ENCODE measurements around the gene ARL15. TPM values are rescaled to one million over a fixed set of nuclear protein-coding genes. Genes with fewer than 3 reads are reported as not detected.

ARL15 gene
- total RNA-seq, 3 donors from 2014 or later, result 29.0 to 65.0 (median 42.9) TPM

DNA sequence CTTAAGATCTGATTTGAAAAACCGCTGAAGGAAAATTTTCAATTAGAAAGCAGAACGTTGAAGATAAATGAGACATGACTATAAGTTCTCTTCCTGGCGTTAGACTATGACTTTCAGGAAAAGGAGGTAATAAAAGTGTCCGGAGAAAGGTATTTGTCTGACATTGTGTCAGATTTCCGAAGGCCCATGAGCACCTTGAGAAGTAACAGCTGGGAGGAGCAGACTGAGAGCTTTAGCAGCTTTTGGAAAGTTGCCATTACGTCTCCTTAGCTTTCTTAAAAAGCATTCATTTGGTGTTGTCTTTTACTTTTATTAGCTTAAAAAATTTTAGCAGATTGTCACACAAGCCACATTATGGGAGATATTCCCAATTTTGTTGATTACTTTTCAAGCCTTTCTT lies 386.4 kb downstream of the ARL15 start:
- intact Hi-C loops (cut with DNase I; ENCODE audit: low total_unique reads), result no loop called here
- Histone ChIP-seq H3K9me3 (no peaks in the 10 kb centered on the region), H3K27ac (no peak overlapping the region), H3K4me3 (no peak overlapping the region), H3K36me3 (no peaks in the 10 kb centered on the region), H3K27me3 (no peaks in the 10 kb centered on the region), H3K4me1 (no peaks in the 10 kb centered on the region)
- TF ChIP-seq POLR2A (IDR thresholded peaks at IDR 0.05), result no peak
- TF ChIP-seq, protein P1, sequence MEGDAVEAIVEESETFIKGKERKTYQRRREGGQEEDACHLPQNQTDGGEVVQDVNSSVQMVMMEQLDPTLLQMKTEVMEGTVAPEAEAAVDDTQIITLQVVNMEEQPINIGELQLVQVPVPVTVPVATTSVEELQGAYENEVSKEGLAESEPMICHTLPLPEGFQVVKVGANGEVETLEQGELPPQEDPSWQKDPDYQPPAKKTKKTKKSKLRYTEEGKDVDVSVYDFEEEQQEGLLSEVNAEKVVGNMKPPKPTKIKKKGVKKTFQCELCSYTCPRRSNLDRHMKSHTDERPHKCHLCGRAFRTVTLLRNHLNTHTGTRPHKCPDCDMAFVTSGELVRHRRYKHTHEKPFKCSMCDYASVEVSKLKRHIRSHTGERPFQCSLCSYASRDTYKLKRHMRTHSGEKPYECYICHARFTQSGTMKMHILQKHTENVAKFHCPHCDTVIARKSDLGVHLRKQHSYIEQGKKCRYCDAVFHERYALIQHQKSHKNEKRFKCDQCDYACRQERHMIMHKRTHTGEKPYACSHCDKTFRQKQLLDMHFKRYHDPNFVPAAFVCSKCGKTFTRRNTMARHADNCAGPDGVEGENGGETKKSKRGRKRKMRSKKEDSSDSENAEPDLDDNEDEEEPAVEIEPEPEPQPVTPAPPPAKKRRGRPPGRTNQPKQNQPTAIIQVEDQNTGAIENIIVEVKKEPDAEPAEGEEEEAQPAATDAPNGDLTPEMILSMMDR (IDR thresholded peaks at IDR 0.05), result no peak
- no peak for TF ChIP-seq POLR2AphosphoS5 (IDR thresholded peaks at IDR 0.05)
- DNase-seq (ENCODE audit: low spot score in 2 of 2), result no peak

DNA sequence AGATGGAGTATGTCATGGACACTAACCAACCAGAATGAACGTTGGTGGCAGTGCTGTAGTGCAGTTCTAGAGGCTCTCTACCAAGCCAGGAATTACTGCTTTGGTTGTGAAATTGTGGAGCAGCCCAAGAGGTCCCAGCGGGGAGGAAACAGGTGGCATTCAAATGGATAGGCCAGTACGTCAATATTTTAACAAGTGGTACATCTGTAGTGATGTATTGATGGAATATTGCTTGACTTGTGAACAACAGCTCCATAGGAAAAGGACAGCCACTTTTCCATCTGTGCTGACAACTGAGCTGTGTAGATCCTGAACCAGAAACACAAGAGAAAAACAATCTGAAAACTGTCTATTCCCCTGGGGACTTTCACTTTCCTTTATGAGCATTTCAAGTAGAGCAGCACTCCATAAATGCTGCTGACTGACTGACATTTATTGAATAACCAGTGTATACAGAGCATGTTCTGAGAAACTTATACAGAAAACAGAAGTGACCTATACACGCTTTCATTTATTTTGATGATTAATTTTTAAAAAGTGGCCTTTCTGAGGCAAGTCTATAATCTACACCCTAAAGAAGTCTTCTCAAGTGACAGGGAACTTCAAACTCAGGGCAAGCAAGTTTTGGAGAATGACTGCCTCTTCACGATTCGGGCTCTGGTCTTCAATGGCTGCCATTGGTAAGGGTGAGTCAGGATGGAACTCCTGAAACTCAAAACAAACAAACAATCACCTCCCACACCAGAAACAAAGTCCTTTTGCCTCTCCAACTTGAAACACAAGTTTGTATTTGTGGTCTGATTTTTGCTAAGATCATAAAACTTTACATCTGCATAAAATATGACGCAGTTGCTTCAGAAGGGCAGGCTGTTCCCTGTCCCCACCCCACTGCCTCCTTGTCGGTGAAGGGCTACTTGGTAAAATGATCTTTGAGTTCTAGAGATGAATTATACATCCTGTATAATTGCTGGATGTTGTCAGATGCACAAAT lies 387.6 kb downstream of the ARL15 start:
- H3K4me1 ChIP-seq, result no peaks in the 10 kb centered on the region
- H3K27ac ChIP-seq, result no peak overlapping the region
- no peak for DNase-seq (ENCODE audit: low spot score in 2 of 2)
- no peak overlapping the region for H3K4me3 ChIP-seq
- TF ChIP-seq, protein P1 (IDR thresholded peaks at IDR 0.05), result no peak
- no peak for TF ChIP-seq POLR2A (IDR thresholded peaks at IDR 0.05)
- no peak for TF ChIP-seq POLR2AphosphoS5 (IDR thresholded peaks at IDR 0.05)
- no peaks in the 10 kb centered on the region for H3K36me3 ChIP-seq
- intact Hi-C loops (cut with DNase I; ENCODE audit: low total_unique reads), result no loop called here
- no peaks in the 10 kb centered on the region for H3K27me3 ChIP-seq
- no peaks in the 10 kb centered on the region for H3K9me3 ChIP-seq

DNA sequence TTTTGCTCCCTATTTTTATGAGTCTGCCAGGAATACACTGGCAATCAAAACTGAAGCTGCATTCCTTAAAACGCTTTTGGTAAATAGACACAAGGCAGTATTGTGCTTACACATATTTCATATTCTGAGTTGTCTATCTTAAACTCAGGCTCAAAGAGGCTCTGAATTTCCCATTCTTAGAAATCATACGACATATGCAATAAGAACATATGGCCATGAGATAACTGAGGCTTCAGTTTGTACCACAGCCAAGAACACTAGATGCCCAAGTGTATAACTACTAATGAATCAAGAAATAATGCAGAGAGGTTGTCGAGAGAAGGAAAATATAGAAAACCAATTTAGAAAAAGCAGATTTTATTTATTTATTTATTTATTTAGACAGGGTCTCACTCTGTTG lies 392.5 kb downstream of the ARL15 start:
- H3K27me3 ChIP-seq, result no peaks in the 10 kb centered on the region
- intact Hi-C loops (cut with DNase I; ENCODE audit: low total_unique reads), result no loop called here
- H3K9me3 ChIP-seq, result no peaks in the 10 kb centered on the region
- H3K4me3 ChIP-seq, result no peak overlapping the region
- H3K4me1 ChIP-seq, result no peaks in the 10 kb centered on the region
- H3K36me3 ChIP-seq, result no peaks in the 10 kb centered on the region
- TF ChIP-seq POLR2A (IDR thresholded peaks at IDR 0.05) (no peak), POLR2AphosphoS5 (IDR thresholded peaks at IDR 0.05) (no peak)
- TF ChIP-seq, protein P1 (IDR thresholded peaks at IDR 0.05), result no peak
- DNase-seq (ENCODE audit: low spot score in 2 of 2), result no peak
- no peak overlapping the region for H3K27ac ChIP-seq

DNA sequence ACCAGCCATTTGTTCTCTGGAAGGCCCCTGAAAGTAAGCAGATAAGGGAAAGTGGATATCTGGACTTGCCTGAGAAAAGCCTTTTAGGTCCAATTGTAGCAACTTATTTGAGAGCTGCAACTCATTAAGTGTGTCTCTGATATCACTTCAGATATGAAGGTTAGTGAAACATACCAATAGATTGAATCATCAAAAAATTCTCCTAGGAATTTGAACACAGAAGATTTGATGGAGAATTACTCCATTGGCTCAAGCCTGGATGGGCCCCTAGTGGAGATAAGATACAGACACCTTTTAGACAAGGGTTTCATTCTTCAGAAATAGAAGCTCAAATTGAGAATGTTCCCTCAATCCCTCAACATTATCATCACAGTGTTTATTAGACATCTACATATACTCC lies 393.3 kb downstream of the ARL15 start:
- H3K27me3 ChIP-seq, result no peaks in the 10 kb centered on the region
- no peak overlapping the region for H3K27ac ChIP-seq
- TF ChIP-seq POLR2AphosphoS5 (IDR thresholded peaks at IDR 0.05) (no peak), POLR2A (IDR thresholded peaks at IDR 0.05) (no peak)
- TF ChIP-seq, protein P1 (IDR thresholded peaks at IDR 0.05), result no peak
- H3K36me3 ChIP-seq, result no peaks in the 10 kb centered on the region
- H3K4me1 ChIP-seq, result no peaks in the 10 kb centered on the region
- H3K4me3 ChIP-seq, result no peak overlapping the region
- no peaks in the 10 kb centered on the region for H3K9me3 ChIP-seq
- intact Hi-C loops (cut with DNase I; ENCODE audit: low total_unique reads), result no loop called here
- no peak for DNase-seq (ENCODE audit: low spot score in 2 of 2)

DNA sequence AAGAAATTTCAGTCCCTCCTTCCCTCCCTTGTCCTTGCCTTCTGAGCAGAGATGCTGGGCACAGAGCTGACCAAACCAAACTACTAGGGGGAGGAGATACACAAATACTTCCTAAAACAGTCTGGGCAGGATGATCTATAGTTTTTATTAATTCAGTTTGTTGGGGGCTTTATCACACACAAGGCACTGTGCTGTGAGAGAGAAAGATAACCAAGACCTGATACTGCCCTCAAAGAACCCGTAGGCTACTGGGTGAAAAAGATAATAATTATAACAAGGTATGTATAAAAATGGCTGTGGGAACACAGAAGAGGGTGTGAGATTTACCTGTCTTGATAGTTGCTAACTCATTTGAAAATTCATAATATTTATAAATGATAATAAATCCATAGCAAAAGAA lies 395.3 kb downstream of the ARL15 start:
- Histone ChIP-seq H3K27me3 (no peaks in the 10 kb centered on the region), H3K4me1 (no peaks in the 10 kb centered on the region), H3K4me3 (no peak overlapping the region), H3K36me3 (no peaks in the 10 kb centered on the region), H3K27ac (no peak overlapping the region), H3K9me3 (no peaks in the 10 kb centered on the region)
- TF ChIP-seq, protein P1 (IDR thresholded peaks at IDR 0.05), result no peak
- TF ChIP-seq POLR2A (IDR thresholded peaks at IDR 0.05) (no peak), POLR2AphosphoS5 (IDR thresholded peaks at IDR 0.05) (no peak)
- DNase-seq (ENCODE audit: low spot score in 2 of 2), result no peak
- intact Hi-C loops (cut with DNase I; ENCODE audit: low total_unique reads), result no loop called here

Measured in breast epithelium (tissue), 4 donors.